ENCODE data around the gene USP31.
A peak's percentile ranks its signal among the peaks of the same experiment; 100 is the strongest.

Gene USP31

DNA sequence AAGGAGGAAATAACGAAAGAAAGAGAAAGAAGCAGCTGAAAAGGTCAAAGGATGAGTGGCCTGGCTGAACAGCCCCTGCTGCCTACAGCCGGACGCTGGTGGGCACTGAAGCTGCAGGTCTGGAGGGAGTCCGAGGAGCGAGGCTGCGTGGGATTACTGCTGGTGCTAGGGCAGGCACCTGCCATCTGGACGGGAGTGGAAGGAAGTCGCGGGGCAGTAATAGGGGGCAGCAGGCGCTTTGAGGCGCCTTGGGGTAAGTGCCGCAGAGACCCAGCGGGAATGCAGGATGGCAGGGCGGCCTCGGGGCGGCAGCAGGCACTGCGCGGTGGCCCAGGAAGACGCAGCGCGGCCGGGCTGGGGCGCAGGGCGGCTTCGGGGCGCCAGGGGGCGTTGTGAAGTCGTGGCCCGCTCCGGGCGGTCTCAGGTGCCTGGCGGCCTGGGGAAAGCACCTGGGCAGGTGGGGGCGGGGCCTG, 33.0 kb upstream of the USP31 start:
- no peak for TF ChIP-seq TAF1 (IDR thresholded peaks at IDR 0.05; ENCODE audit: low read depth)
- peak; percentile 78 for TF ChIP-seq RAD21 (IDR thresholded peaks at IDR 0.05; ENCODE audit: low read depth)
- peak; percentile 36; the same call in 1 of the 2 replicates for TF ChIP-seq TEAD4 (IDR thresholded peaks at IDR 0.05)

DNA sequence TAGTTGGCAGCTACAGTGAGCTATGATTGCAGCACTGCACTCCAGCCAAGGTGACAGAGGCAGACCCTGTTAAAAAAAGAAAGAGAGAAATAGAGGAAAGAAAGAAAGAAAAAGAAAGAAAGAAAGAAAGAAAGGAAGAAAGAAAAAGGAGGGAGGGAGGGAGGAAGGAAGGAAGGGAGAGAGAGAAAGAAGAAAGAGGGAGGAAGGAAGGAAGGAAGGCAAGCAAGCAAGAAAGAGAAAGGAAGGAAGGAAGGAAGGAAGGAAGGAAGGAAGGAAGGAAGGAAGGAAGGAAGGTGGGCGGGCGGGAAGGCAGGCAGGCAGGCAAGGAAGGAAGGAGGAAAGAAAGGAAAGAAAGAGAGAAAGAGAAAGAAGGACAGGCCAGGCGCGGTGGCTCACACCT, 32.3 kb upstream of the USP31 start:
- TF ChIP-seq ZBTB7A (IDR thresholded peaks at IDR 0.05; ENCODE audit: low read depth) = no peak
- TF ChIP-seq, protein P1, sequence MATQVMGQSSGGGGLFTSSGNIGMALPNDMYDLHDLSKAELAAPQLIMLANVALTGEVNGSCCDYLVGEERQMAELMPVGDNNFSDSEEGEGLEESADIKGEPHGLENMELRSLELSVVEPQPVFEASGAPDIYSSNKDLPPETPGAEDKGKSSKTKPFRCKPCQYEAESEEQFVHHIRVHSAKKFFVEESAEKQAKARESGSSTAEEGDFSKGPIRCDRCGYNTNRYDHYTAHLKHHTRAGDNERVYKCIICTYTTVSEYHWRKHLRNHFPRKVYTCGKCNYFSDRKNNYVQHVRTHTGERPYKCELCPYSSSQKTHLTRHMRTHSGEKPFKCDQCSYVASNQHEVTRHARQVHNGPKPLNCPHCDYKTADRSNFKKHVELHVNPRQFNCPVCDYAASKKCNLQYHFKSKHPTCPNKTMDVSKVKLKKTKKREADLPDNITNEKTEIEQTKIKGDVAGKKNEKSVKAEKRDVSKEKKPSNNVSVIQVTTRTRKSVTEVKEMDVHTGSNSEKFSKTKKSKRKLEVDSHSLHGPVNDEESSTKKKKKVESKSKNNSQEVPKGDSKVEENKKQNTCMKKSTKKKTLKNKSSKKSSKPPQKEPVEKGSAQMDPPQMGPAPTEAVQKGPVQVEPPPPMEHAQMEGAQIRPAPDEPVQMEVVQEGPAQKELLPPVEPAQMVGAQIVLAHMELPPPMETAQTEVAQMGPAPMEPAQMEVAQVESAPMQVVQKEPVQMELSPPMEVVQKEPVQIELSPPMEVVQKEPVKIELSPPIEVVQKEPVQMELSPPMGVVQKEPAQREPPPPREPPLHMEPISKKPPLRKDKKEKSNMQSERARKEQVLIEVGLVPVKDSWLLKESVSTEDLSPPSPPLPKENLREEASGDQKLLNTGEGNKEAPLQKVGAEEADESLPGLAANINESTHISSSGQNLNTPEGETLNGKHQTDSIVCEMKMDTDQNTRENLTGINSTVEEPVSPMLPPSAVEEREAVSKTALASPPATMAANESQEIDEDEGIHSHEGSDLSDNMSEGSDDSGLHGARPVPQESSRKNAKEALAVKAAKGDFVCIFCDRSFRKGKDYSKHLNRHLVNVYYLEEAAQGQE (IDR thresholded peaks at IDR 0.05; ENCODE audit: low read depth) = no peak
- TF ChIP-seq, protein P2, sequence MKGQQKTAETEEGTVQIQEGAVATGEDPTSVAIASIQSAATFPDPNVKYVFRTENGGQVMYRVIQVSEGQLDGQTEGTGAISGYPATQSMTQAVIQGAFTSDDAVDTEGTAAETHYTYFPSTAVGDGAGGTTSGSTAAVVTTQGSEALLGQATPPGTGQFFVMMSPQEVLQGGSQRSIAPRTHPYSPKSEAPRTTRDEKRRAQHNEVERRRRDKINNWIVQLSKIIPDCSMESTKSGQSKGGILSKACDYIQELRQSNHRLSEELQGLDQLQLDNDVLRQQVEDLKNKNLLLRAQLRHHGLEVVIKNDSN (IDR thresholded peaks at IDR 0.05) = no peak
- TF ChIP-seq YY1 (IDR thresholded peaks at IDR 0.05; ENCODE audit: low read depth) = no peak
- TF ChIP-seq TEAD4 (IDR thresholded peaks at IDR 0.05) = no peak

DNA sequence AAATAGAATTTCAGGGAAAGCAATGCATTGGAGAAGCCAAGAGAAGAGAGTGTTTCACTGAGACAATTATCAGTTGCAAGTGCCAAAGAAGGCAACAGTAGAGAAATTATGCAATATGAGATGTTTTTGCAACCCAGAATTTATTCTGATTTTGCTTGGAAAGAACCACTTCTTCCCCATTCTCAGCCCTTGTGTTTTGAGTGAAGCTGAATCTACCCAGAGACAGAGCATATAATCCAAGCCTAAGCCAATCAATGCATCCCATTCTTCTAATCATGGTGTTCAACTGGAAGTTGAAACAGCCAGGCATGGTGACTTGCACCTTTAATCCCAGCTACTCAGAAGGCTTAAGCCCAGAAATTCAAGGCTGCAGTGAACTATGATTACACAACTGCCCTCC, 26.4 kb upstream of the USP31 start:
- TF ChIP-seq EP300 (IDR thresholded peaks at IDR 0.05; ENCODE audit: borderline replicate concordance) (no peak), NFIC (IDR thresholded peaks at IDR 0.05) (no peak), CEBPB (IDR thresholded peaks at IDR 0.05) (no peak), TAF1 (IDR thresholded peaks at IDR 0.05; ENCODE audit: low read depth) (no peak), CREB1 (IDR thresholded peaks at IDR 0.05; ENCODE audit: low read depth) (no peak), YY1 (IDR thresholded peaks at IDR 0.05; ENCODE audit: low read depth) (no peak), FOXM1 (IDR thresholded peaks at IDR 0.05; ENCODE audit: borderline replicate concordance, low read depth) (no peak), TCF12 (IDR thresholded peaks at IDR 0.05; ENCODE audit: low read depth) (no peak), ZBTB7A (IDR thresholded peaks at IDR 0.05; ENCODE audit: low read depth) (no peak), RAD21 (IDR thresholded peaks at IDR 0.05; ENCODE audit: low read depth) (no peak), TEAD4 (IDR thresholded peaks at IDR 0.05) (no peak), EGR1 (IDR thresholded peaks at IDR 0.05) (no peak)
- TF ChIP-seq, protein P3, sequence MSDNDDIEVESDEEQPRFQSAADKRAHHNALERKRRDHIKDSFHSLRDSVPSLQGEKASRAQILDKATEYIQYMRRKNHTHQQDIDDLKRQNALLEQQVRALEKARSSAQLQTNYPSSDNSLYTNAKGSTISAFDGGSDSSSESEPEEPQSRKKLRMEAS (IDR thresholded peaks at IDR 0.05) = no peak
- TF ChIP-seq, protein P2 (IDR thresholded peaks at IDR 0.05) = no peak
- TF ChIP-seq, protein P1 (IDR thresholded peaks at IDR 0.05; ENCODE audit: low read depth) = no peak

DNA sequence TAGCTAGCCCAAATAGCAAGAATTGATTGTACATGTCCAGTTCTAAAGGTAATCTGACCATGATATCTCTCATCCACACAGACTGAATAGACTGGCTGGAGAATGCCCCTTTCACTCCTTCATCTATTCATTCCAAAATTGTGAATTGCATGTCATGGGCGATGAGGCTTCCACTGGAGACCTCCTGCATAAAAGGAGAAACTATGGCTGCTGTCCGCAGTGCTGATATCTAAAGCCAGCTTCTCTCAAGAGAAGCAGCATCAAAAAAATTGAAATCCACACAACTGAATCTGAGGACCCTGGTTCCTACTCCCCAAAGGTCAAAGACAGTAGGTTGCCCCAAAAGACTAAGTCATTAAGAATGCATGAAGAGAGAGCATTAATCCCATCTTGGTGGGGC, 25.4 kb upstream of the USP31 start:
- no peak for TF ChIP-seq CEBPB (IDR thresholded peaks at IDR 0.05)
- TF ChIP-seq, protein P1 (IDR thresholded peaks at IDR 0.05; ENCODE audit: low read depth) = peak; percentile 91

DNA sequence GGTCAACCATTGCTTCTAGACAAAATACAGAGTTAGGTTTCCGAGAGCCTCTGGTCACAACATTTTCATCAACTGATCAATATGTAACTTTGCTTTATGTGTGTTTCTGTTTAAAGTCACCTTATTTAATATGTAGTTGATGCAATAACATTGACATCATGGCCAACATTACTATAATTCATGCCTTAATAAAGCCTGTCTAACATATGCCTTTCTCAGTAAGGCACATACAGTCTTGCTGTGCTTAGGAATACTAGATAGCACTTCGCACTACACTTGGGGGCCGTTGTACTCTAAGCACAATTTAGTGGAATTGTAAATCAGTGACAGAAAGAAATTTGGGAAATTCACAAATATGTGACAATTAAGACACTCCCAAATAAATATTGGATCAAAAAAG, 23.7 kb upstream of the USP31 start:
- no peak for TF ChIP-seq EGR1 (IDR thresholded peaks at IDR 0.05)
- no peak for TF ChIP-seq TEAD4 (IDR thresholded peaks at IDR 0.05)
- TF ChIP-seq CEBPB (IDR thresholded peaks at IDR 0.05) = no peak
- no peak for TF ChIP-seq NFIC (IDR thresholded peaks at IDR 0.05)
- TF ChIP-seq CREB1 (IDR thresholded peaks at IDR 0.05; ENCODE audit: low read depth) = no peak
- TF ChIP-seq, protein P2 (IDR thresholded peaks at IDR 0.05) = no peak
- TF ChIP-seq YY1 (IDR thresholded peaks at IDR 0.05; ENCODE audit: low read depth) = no peak
- no peak for TF ChIP-seq FOXM1 (IDR thresholded peaks at IDR 0.05; ENCODE audit: borderline replicate concordance, low read depth)
- no peak for TF ChIP-seq RAD21 (IDR thresholded peaks at IDR 0.05; ENCODE audit: low read depth)
